Stimulated activated CD4-positive, alpha-beta T cell treated with anti-CD3 and anti-CD28 coated beads, Interleukin-12 subunit alpha, Interleukin-12 subunit beta, amount 100 ng/mL, for 4 hours (primary cell): ENCODE data around the gene TRIM37.
"Not testable (repeated sequence)": the region's sequence is repeated elsewhere in the genome, so short reads cannot be mapped to it uniquely, and the experiment has no call there.

Source experiments
- DNase-seq: peaks from one replicate; pipeline ENCODE4 v3.0.0-alpha.2; 2020

The TRIM37 gene

GRCh38 chr17:59108400-59109102, 1.9 kb upstream of the TRIM37 start:
- DNase-seq: no peak

GRCh38 chr17:59107306-59107670, 608 bp upstream of the TRIM37 start:
- no peak for DNase-seq

DNA sequence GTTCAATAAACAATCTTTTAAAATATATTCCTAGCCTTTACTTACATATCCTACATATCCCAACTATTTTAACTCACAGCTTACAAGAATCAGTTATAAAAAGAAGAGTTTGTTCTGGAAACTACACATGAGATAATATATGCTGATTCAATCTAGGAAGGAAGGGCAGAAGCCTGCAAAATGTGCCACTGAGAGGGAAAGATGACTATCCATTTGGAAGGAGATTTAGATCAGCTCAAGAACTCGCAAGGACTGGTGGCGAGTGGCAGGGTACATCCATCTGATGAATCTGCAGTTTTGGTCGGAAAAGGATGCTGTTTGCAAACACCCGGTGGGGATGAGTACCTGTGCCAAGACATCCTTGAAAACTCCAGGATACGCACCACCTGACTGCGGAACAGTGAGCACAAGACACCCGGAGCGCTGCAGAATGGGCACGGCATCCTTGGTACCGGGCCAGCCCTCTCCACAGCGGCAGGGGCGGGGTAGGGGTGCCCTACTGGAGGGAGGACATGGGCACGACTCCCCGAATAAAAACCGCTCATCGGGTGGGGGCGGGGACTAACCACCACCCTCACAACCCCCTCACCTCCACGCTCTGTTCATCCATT, 723 bp downstream of the TRIM37 start:
- DNase-seq: peak; percentile 60

DNA sequence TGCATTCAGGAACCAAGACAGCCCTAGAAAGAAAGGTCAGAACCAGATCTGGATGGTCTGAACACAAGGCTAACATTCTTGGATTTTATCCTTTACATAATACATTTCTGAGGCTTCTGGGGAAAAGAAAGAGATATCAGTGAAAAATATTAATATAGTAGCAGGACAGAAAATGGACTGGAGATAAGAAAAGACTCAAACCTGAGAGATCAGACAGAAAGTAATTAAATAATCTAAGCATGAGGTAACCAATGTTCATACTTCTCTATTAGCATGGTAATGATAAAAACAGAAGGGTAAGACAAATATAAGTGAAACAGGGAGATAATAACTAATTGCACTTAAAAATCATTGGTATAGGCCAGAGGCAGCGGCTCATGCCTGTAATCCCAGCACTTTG, 5.5 kb downstream of the TRIM37 start:
- DNase-seq: no peak

GRCh38 chr17:59097876-59098275, 8.8 kb downstream of the TRIM37 start:
- DNase-seq: no peak

DNA sequence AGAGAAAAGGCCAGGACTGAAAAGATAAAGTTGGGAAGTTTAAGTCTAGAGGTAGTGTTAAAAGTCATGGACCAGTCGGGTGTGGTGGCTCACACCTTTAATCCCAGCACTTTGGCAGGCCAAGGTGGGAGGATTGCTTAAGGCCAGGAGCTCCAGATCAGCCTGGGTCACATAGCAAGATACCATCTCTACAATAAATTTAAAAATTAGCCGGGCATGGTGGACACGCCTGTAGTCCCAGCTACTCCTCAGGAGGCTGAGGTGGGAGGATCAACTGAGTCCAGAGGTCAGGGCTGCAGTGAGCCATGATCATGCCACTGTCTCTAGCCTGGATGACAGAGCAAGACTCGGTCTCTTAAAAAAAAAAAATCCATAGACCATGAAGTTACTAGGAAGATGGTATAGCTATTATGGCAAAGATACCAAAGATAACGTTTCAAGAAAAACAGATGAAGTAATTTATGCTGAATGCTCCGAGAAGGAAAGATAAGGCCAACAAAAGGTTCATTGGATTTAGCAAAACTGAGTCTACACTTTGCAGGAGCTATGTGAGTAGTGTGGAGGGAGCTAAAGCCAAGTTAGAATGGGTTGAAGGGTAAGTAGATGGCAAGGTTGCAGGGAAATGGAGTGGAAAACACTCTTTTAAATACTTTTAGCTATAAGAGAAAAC, 11.7 kb downstream of the TRIM37 start:
- DNase-seq: no peak

DNA sequence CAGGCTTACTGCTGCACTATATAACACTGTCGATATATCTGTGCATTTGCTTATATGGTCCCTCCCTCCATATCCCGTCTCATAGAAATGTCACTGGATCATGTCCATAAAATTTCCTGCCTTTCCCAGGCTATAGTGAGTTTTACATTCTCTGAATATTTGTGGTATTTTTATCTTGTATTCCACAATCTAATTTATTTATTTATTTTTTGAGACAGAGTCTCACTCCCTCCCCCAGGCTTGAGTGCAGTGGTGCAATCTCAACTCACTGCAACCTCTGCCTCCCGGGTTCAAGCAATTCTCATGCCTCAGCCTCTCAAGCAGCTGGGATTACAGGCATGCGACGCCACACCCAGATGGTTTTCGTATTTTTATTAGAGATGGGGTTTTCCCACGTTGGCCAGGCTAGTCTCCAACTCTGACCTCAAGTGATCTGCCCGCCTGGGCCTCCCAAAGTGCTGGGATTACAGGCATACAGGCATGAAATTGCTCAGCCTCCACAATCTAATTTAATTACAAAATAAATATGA, 12.9 kb downstream of the TRIM37 start:
- no peak for DNase-seq

GRCh38 chr17:59093145-59093701, 13.5 kb downstream of the TRIM37 start:
- no peak for DNase-seq

DNA sequence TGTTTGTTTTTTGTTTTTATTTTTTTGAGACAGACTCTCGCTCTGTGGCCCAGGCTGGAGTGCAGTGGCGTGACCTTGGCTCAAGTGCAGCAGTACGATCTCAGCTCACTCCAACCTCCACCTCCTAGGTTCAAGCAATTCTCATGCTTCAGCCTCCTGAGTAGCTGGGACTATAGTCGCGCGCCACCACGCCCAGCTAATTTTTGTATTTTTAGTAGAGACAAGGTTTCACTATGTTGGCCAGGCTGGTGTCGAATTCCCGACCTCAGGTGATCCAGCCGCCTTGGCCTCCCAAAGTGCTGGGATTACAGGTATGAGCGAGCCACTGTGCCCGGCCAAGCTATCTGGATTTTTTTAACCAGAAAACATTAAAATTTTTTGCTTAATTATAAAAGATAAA, 16.1 kb downstream of the TRIM37 start:
- DNase-seq: not testable (repeated sequence)

DNA sequence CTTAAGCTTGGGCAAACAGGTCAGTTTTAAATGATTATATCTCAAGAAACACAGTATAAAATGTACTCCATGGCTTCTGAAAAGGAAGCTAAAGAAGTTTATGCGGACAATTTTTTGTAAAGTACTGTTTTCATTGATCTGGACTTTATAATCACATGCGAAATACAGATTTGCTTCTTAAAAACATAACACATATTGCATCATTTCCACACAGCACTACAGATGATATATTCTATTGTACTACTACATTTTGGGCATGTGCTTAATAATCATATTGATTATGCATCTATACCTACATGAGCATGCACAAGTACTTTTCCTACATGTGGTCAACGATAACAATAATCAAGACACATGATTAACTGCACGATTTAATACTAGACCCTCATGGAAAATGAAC, 22.5 kb downstream of the TRIM37 start:
- no peak for DNase-seq

DNA sequence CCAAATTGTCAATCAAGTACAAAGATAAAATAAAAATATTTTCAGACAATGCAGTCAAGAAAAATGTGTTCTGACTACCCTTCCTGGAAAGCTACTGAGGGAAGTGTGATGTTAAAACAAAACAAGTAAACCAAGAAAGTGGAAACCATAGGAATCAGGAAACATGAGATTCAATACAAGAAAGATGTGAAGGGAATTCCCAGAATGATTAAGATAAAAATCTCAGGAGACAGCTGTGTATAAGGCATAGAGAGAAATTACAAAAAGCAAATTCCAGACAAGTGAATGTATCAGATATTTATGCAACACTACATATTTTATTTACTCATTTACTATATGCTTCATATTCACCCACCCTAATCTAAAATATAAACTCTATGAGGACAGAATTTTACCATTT, 32.2 kb downstream of the TRIM37 start:
- DNase-seq: no peak

GRCh38 chr17:59073972-59074371, 32.7 kb downstream of the TRIM37 start:
- DNase-seq: no peak

- no peak for DNase-seq
Observed at GRCh38 chr17:59069856-59070255, 36.8 kb downstream of the TRIM37 start.

GRCh38 chr17:59067756-59068155, 38.9 kb downstream of the TRIM37 start:
- no peak for DNase-seq

- DNase-seq: no peak
Observed at GRCh38 chr17:59067340-59067739, 39.3 kb downstream of the TRIM37 start.

GRCh38 chr17:59062509-59062908, 44.2 kb downstream of the TRIM37 start:
- no peak for DNase-seq

GRCh38 chr17:59056857-59057256, 49.8 kb downstream of the TRIM37 start:
- no peak for DNase-seq

GRCh38 chr17:59049798-59050197, 56.9 kb downstream of the TRIM37 start:
- DNase-seq: no peak

- no peak for DNase-seq
Observed at GRCh38 chr17:59047616-59048015, 59.1 kb downstream of the TRIM37 start.

DNA sequence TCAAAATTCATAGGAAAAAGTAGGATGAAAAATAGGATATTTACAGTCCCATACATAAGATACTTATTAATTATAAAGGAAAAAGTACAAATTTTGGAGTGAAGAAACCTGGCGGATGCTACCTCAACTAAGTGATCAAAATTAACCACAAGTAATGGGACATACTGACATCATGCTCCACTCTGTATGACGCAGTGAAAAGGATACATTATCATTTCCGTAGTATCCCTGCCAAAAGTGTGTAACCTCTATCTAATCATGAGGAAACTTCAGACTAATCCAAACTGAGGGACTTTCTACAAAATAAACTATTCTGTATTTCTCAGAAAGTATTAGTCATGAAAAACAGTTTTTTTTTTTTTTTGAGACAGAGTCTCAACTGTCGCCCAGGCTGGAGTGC, 60.5 kb downstream of the TRIM37 start:
- DNase-seq: no peak

DNA sequence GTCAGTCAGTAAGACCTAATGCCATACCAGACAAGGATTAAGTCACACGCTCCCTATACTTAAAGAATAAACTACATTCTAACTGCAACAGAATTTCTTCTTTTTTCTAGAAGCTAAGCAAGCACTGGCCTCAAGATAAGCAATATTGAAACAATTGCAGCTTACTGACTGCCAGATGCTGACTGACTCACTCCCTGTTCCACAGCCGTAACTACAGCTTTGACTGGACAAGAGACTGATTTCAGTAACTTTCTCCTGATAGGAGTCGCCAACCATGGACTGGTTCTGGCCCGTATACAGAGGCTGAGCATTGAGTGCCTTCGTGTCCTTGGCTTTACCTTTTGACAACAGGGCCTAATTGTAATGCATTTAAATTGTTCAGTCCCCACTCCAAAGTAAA, 67.9 kb downstream of the TRIM37 start:
- DNase-seq: no peak

- DNase-seq: no peak
Observed at GRCh38 chr17:59037960-59038359, 68.7 kb downstream of the TRIM37 start.

DNA sequence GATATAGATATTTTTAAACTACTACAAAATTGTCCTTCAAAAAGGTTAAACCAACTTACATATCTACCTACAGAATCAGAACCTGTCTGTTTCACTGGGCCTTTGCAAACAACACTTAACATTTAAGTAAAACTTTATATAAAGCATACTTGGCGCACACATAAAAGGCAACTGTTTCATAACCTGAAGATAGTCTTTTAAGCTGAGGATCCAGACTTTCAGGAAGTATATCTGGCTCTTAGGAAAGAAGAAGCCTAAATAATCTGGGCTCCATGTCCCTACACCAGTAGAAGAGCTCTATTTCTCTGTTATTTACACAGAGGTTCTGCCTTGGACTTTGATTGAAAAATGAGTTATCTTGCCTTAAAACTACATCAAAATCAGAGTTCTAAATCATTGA, 75.9 kb downstream of the TRIM37 start:
- no peak for DNase-seq

- no peak for DNase-seq
Observed at GRCh38 chr17:59028328-59028727, 78.4 kb downstream of the TRIM37 start.
